ENCODE data around the gene SLC6A18.

The SLC6A18 gene

DNA sequence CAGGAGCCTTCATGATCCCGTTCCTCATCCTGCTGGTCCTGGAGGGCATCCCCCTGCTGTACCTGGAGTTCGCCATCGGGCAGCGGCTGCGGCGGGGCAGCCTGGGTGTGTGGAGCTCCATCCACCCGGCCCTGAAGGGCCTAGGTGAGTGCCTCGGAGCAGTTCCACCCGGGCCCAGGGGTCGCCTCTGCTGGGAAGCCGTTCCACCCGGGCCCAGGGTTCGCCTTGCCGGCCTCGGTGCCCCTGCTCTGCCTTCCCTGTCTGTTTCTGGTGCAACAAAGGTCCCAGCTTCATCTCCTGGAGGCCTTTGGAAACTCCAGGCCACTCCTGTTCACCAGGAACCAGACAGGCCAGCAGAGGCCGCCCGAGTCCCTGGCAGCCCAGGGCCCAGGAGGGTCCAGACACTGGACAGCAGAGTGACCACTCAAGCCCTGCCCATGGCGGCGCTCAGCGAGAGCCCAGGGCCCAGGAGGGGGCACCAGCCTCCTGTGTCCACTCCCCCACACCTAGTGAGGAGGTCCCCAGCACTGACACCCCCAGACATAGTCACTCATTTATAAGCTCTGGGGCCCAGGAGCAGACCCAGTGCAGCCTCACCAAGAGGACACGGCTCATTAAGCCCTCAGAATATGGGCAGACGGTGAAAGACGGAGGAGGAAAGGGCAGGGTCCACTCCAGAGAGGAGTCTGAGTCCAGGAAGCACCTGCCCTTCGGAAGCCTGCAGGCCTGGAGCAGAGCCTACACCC lies 16.3 kb upstream of the SLC6A18 start:
- H3K4me3 ChIP-seq (ENCODE audit: low read depth, low read length), result no peak overlapping the region
- ChIA-PET POLR2A (no interaction called here), CTCF (interaction anchor here (0.6 to 2.5 kb wide), 3 partner anchors 435 to 444 kb away, joined by 3 to 17 read pairs (median 5); no protein-coding TSS in a partner anchor)
- DNase-seq (ENCODE audit: low read depth, low spot score), result no peak
- TF ChIP-seq, protein P1, sequence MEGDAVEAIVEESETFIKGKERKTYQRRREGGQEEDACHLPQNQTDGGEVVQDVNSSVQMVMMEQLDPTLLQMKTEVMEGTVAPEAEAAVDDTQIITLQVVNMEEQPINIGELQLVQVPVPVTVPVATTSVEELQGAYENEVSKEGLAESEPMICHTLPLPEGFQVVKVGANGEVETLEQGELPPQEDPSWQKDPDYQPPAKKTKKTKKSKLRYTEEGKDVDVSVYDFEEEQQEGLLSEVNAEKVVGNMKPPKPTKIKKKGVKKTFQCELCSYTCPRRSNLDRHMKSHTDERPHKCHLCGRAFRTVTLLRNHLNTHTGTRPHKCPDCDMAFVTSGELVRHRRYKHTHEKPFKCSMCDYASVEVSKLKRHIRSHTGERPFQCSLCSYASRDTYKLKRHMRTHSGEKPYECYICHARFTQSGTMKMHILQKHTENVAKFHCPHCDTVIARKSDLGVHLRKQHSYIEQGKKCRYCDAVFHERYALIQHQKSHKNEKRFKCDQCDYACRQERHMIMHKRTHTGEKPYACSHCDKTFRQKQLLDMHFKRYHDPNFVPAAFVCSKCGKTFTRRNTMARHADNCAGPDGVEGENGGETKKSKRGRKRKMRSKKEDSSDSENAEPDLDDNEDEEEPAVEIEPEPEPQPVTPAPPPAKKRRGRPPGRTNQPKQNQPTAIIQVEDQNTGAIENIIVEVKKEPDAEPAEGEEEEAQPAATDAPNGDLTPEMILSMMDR (IDR thresholded peaks at IDR 0.05; ENCODE audit: insufficient read depth, low read length, missing control alignments), result peak; percentile 54

DNA sequence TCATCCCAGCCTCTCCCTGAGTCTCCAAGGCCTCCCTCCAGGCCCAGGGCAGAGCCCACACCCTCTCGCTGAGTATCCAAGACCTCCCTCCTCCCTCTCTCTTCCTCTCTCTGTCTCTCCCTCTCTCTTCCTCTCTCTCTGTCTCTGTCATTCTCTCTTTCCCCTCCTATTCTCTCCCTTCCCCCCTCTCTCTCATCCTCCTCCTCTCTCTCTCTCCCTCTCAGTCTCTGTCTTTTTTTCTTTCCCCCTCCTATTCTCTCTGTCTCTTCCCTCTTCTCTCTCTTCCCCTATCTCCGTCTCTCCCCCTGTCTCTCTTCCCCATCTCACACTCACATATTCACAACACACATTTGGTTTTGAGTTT lies 15.7 kb upstream of the SLC6A18 start:
- ChIA-PET POLR2A (no interaction called here), CTCF (interaction anchor here (1.3 to 2.5 kb wide), 2 partner anchors 434 to 436 kb away, joined by 5 to 17 read pairs; no protein-coding TSS in a partner anchor)
- TF ChIP-seq, protein P1 (IDR thresholded peaks at IDR 0.05; ENCODE audit: insufficient read depth, low read length, missing control alignments), result no peak
- DNase-seq (ENCODE audit: low read depth, low spot score), result no peak
- H3K4me3 ChIP-seq (ENCODE audit: low read depth, low read length), result no peak overlapping the region

DNA sequence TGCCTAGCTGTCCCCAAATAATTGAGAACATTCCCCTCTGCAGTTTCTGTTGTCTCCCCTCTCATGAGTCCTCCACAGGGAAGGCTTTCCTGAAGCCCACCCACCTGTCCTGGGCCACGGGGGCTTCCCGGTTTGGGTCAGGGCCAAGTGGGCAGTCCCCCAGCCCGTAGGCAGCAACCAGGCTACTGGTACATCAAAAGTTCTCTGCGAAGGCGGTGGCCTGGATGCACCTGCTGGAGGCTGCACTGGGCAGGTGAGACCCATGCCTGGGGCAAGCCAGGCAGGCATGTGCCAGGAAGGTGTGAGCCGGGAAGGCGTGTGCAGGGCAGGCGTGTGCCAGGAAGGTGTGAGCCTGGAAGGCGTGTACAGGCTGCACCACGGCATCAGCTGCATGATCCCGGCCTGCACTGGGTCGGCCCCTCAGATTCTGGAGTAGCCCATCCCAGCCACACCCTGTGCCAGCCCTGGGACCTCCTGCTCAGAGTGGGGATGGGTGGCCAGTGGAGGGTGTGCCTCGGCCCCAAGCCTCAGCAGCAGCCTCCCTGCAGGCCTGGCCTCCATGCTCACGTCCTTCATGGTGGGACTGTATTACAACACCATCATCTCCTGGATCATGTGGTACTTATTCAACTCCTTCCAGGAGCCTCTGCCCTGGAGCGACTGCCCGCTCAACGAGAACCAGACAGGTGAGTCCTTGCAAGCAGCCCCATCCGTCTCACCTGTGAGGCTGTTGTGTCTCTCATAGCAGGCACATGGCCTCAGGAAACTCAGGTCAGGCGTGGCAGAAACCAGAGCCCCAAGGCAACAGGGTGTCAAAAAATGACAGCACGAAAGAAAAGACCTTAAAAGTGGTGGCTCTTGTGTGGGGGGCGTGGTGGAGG lies 15.0 kb upstream of the SLC6A18 start:
- no peak overlapping the region for H3K4me3 ChIP-seq (ENCODE audit: low read depth, low read length)
- TF ChIP-seq, protein P1 (IDR thresholded peaks at IDR 0.05; ENCODE audit: insufficient read depth, low read length, missing control alignments), result no peak
- DNase-seq (ENCODE audit: low read depth, low spot score), result no peak
- ChIA-PET CTCF (no interaction called here), POLR2A (no interaction called here)

DNA sequence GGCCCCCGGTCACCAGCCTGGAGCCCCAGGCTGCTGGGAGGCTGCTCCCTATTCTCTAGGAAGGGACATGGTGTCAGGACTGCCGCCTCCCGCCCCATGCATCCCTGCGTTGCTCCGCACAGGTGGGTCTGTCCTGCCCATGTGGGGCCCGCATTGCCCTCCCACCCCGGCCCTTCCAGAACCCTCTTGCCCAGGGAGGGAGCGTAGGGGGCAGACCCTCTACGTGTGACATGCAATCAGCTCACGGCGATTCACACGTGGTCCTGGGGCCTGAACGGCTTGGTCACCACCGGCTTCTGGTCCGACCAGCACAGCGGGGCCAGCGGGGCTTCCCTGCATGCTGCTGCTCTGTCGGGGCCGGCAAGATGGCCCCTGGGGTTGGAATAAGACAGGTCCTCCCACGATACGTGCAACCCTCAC lies 14.3 kb upstream of the SLC6A18 start:
- CTCF ChIA-PET, result no interaction called here
- H3K4me3 ChIP-seq (ENCODE audit: low read depth, low read length), result no peak overlapping the region
- POLR2A ChIA-PET, result no interaction called here
- TF ChIP-seq, protein P1 (IDR thresholded peaks at IDR 0.05; ENCODE audit: insufficient read depth, low read length, missing control alignments), result no peak
- DNase-seq (ENCODE audit: low read depth, low spot score), result no peak

DNA sequence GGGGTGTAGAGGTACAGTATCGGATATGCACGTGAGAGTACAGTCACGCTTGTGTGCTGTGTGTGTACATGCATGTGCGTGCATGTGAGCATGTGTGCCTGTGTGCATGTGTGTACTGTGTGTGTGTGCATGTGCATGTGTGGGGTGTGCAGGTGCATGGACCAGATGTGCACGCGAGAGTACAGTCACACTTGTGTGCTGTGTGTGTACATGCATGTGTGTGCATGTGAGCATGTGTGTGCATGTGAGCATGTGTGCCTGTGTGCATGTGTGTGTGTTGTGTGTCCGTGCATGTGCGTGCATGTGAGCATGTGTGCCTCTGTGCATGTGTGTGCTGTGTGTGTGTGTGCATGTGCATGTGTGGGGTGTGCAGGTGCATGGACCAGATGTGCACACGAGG lies 13.5 kb upstream of the SLC6A18 start:
- ChIA-PET POLR2A (no interaction called here), CTCF (no interaction called here)
- TF ChIP-seq, protein P1 (IDR thresholded peaks at IDR 0.05; ENCODE audit: insufficient read depth, low read length, missing control alignments), result no peak
- no peak for DNase-seq (ENCODE audit: low read depth, low spot score)
- no peak overlapping the region for H3K4me3 ChIP-seq (ENCODE audit: low read depth, low read length)

DNA sequence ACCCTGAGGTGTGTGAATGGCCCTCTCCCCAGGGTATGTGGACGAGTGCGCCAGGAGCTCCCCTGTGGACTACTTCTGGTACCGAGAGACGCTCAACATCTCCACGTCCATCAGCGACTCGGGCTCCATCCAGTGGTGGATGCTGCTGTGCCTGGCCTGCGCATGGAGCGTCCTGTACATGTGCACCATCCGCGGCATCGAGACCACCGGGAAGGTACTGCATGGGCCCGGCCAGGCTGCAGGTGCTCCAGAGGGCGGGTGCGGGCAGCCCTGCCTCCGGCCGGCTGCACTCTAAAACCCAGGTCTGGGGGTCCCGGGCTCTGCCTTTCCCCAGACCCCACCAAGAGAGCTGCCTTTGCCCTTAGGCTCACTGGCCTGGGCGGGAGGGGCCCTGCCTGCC lies 12.9 kb upstream of the SLC6A18 start:
- TF ChIP-seq, protein P1 (IDR thresholded peaks at IDR 0.05; ENCODE audit: insufficient read depth, low read length, missing control alignments), result no peak
- ChIA-PET POLR2A (no interaction called here), CTCF (no interaction called here)
- DNase-seq (ENCODE audit: low read depth, low spot score), result no peak
- H3K4me3 ChIP-seq (ENCODE audit: low read depth, low read length), result no peak overlapping the region

Measured in AG04449 (cell line).